BE2C (cell line): Measurements from ENCODE around the gene NPM1.

ENCODE experiments used
- DNase-seq: peaks from one replicate; pipeline ENCODE4 v3.0.0-alpha.2; 2020
- H3K27me3 ChIP-seq: fragments of 250-450 bp; sonication (Bioruptor Pico); 2 replicates; pipeline ENCODE4 v1.5.1; 2020; ENCODE audit warnings: mild to moderate bottlenecking
- H3K36me3 ChIP-seq: fragments of 250-450 bp; sonication (Bioruptor Pico); 2 replicates; pipeline ENCODE4 v1.5.1; 2020; ENCODE audit warnings: mild to moderate bottlenecking
- H3K4me1 ChIP-seq: fragments of 250-450 bp; sonication (Bioruptor Pico); 2 replicates; pipeline ENCODE4 v1.5.1; 2020
- H3K4me3 ChIP-seq: 2 replicates; pipeline ENCODE4 v1.5.1; 2011; ENCODE audit warnings: low read depth, low read length
- H3K9me3 ChIP-seq: fragments of 250-450 bp; sonication (Bioruptor Pico); 2 replicates; pipeline ENCODE4 v1.5.1; 2020
- CTCF ChIP-seq: IDR thresholded peaks from 2 replicates; pipeline ENCODE4 v1.5.1; 2012; ENCODE audit warnings: mild to moderate bottlenecking, low read depth, low read length

NPM1 gene

GRCh38 chr5:171450423-171451331 lies 63.0 kb downstream of the NPM1 start:
- no peak for DNase-seq
- no peaks in the 10 kb centered on the region for H3K4me1 ChIP-seq
- no peaks in the 10 kb centered on the region for H3K9me3 ChIP-seq
- no peaks in the 10 kb centered on the region for H3K27me3 ChIP-seq
- no peak for TF ChIP-seq CTCF
- no peak overlapping the region for H3K4me3 ChIP-seq
- H3K36me3 ChIP-seq: no peaks in the 10 kb centered on the region

GRCh38 chr5:171451421-171451820 lies 63.8 kb downstream of the NPM1 start:
- no peaks in the 10 kb centered on the region for H3K36me3 ChIP-seq
- no peak for DNase-seq
- H3K9me3 ChIP-seq: no peaks in the 10 kb centered on the region
- H3K4me1 ChIP-seq: no peaks in the 10 kb centered on the region
- TF ChIP-seq CTCF: no peak
- no peak overlapping the region for H3K4me3 ChIP-seq
- no peaks in the 10 kb centered on the region for H3K27me3 ChIP-seq

GRCh38 chr5:171453056-171453725 lies 65.5 kb downstream of the NPM1 start:
- TF ChIP-seq CTCF: no peak
- no peaks in the 10 kb centered on the region for H3K9me3 ChIP-seq
- H3K4me3 ChIP-seq: no peak overlapping the region
- no peaks in the 10 kb centered on the region for H3K36me3 ChIP-seq
- H3K4me1 ChIP-seq: no peaks in the 10 kb centered on the region
- H3K27me3 ChIP-seq: no peaks in the 10 kb centered on the region
- DNase-seq: no peak

GRCh38 chr5:171453988-171454387 lies 66.3 kb downstream of the NPM1 start:
- Histone ChIP-seq H3K36me3 (no peaks in the 10 kb centered on the region), H3K4me1 (no peaks in the 10 kb centered on the region), H3K4me3 (no peak overlapping the region), H3K9me3 (no peaks in the 10 kb centered on the region), H3K27me3 (no peaks in the 10 kb centered on the region)
- no peak for TF ChIP-seq CTCF
- DNase-seq: no peak

- no peak for TF ChIP-seq CTCF
- no peak for DNase-seq
Measured at GRCh38 chr5:171454549-171454948, 66.9 kb downstream of the NPM1 start.

GRCh38 chr5:171455522-171455921 lies 67.9 kb downstream of the NPM1 start:
- H3K4me3 ChIP-seq: no peak overlapping the region
- no peaks in the 10 kb centered on the region for H3K27me3 ChIP-seq
- no peaks in the 10 kb centered on the region for H3K36me3 ChIP-seq
- TF ChIP-seq CTCF: no peak
- H3K9me3 ChIP-seq: no peaks in the 10 kb centered on the region
- no peak for DNase-seq
- no peaks in the 10 kb centered on the region for H3K4me1 ChIP-seq

More at GRCh38 chr5:171454549-171454948, 66.9 kb downstream of the NPM1 start:
- H3K4me1 ChIP-seq: no peaks in the 10 kb centered on the region
- no peaks in the 10 kb centered on the region for H3K27me3 ChIP-seq
- H3K36me3 ChIP-seq: no peaks in the 10 kb centered on the region
- no peaks in the 10 kb centered on the region for H3K9me3 ChIP-seq
- H3K4me3 ChIP-seq: no peak overlapping the region
